ENCODE results near the gene CCDC190.
A peak's percentile ranks its signal among the peaks of the same experiment; 100 is the strongest.

Gene CCDC190

DNA sequence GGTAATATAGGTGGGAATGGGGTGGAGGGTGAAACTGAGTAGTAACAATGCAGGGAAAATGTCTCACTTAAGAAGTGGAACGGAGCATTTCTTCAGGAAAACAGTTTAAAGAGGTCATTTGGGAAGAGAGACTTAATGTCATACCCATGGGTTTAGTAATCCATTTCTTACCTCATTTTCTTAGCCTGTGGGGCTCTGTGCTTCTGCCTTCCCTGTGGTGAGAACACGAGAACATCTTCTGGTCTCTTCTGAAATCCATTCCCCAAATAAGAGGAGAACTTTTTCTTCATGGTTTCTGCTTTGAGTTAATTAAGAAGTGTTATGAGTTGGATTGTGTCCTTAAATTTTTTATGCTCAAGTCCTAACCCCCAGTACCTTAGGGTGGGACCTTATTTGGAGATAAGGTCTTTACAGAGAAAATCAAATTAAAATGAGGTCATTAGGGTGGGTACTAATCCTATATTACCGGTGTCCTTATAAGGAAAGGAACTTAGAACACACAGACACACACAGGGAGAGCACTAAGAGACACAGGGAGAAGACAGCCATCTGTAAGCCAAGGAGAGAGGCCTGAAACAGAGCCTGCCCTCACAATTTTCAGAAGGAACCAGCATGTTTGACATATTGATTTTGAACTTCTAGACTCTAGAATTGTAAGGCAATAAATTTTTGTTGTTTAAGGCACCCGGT lies 5.4 kb downstream of the CCDC190 start:
- Histone ChIP-seq H3K27me3 (ENCODE audit: control insufficient read depth, insufficient read depth, low read length) (no peaks in the 10 kb centered on the region), H3K36me3 (ENCODE audit: control insufficient read depth, insufficient read depth, low read length) (no peaks in the 10 kb centered on the region), H3K9me3 (ENCODE audit: control insufficient read depth, insufficient read depth, low read length) (no peaks in the 10 kb centered on the region), H3K27ac (ENCODE audit: low read length) (no peak overlapping the region), H3K4me3 (ENCODE audit: low read length) (no peak overlapping the region), H3K4me1 (ENCODE audit: control insufficient read depth, insufficient read depth, low read length) (no peaks in the 10 kb centered on the region)
- no peak for DNase-seq (ENCODE audit: low read depth, low spot score)
- WGBS (ENCODE audit: insufficient coverage, insufficient read length): no CpG with 5 or more reads among the region's 4 CpGs

DNA sequence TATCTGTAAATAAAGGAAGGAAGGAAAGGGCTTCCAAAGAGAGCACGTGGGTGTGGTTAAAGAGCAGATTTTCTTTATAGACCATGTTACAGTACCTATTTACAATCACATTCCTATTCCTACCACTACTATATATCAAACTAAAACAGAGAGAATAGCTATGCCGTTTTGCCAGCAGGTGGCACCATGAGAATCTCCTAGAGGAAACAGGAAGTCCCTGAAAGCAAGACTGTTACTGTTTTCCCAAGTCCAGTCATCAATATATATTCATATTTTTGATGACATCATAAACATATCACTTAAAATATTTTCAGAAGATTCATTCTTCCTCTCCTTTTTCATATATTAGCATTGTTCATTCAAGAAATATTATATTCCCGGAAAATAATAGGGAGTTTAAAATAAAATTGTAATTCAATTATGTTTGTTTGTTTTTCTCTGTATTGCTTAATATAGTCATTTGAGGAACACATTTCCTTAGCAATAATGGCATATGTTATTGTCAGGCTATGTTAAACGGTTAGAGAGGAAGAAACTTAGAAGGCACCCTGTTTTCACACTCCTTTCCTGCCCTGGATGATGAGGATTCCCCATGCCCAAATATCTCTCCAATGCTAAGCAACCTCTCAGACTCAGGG lies 6.6 kb downstream of the CCDC190 start:
- WGBS (ENCODE audit: insufficient coverage, insufficient read length): no CpG with 5 or more reads among the region's 4 CpGs
- Histone ChIP-seq H3K4me1 (ENCODE audit: control insufficient read depth, insufficient read depth, low read length) (no peaks in the 10 kb centered on the region), H3K4me3 (ENCODE audit: low read length) (no peak overlapping the region), H3K27me3 (ENCODE audit: control insufficient read depth, insufficient read depth, low read length) (no peaks in the 10 kb centered on the region), H3K27ac (ENCODE audit: low read length) (no peak overlapping the region), H3K9me3 (ENCODE audit: control insufficient read depth, insufficient read depth, low read length) (no peaks in the 10 kb centered on the region), H3K36me3 (ENCODE audit: control insufficient read depth, insufficient read depth, low read length) (no peaks in the 10 kb centered on the region)
- DNase-seq (ENCODE audit: low read depth, low spot score): peak; percentile 31

DNA sequence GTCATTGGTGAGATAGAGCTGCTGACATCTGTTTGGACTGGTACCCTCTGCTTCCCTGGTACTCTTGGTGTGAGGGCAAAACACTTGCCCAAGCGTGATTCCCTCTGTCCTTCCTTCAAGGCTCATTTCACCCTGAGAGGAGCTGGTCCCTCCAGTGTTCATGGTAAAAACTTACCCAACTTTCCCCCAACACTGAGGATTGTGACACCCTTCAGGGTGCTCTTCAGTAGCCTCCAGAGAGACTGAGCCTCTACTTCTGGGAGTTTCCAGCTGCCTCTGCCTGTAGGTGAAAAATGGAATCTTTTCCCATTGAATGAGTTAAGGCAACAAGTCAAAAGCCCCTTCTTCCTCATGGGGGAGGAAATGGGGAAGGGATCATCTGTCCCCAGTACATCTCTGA lies 9.6 kb downstream of the CCDC190 start:
- no peaks in the 10 kb centered on the region for H3K36me3 ChIP-seq (ENCODE audit: control insufficient read depth, insufficient read depth, low read length)
- no CpG with 5 or more reads among the region's 1 CpG for WGBS (ENCODE audit: insufficient coverage, insufficient read length)

DNA sequence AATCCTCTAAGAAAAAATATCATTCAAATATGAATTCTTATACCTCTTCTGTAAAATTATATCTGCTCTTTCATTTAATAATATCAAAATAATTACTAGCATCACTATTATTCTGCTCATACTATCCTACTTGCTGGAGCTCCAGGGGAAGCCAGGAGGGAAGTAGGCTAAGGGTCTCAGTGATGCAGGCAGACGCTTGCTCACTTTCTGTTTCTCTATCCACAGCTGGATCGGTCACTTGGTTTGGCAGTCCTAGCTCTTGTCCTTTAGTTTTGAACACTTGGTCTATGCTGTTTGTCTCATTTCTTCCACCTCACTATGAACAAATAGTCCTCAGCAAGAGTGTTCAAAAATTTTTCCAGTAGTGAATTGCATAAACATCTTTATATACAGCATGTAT lies 11.3 kb downstream of the CCDC190 start:
- Histone ChIP-seq H3K27me3 (ENCODE audit: control insufficient read depth, insufficient read depth, low read length) (no peaks in the 10 kb centered on the region), H3K9me3 (ENCODE audit: control insufficient read depth, insufficient read depth, low read length) (no peaks in the 10 kb centered on the region)

More for the DNA sequence above, 9.6 kb downstream of the CCDC190 start:
- H3K27ac ChIP-seq (ENCODE audit: low read length): no peak overlapping the region
- no peaks in the 10 kb centered on the region for H3K9me3 ChIP-seq (ENCODE audit: control insufficient read depth, insufficient read depth, low read length)
- no peaks in the 10 kb centered on the region for H3K27me3 ChIP-seq (ENCODE audit: control insufficient read depth, insufficient read depth, low read length)
- H3K4me3 ChIP-seq (ENCODE audit: low read length): no peak overlapping the region
- H3K4me1 ChIP-seq (ENCODE audit: control insufficient read depth, insufficient read depth, low read length): no peaks in the 10 kb centered on the region
- DNase-seq (ENCODE audit: low read depth, low spot score): no peak

DNA sequence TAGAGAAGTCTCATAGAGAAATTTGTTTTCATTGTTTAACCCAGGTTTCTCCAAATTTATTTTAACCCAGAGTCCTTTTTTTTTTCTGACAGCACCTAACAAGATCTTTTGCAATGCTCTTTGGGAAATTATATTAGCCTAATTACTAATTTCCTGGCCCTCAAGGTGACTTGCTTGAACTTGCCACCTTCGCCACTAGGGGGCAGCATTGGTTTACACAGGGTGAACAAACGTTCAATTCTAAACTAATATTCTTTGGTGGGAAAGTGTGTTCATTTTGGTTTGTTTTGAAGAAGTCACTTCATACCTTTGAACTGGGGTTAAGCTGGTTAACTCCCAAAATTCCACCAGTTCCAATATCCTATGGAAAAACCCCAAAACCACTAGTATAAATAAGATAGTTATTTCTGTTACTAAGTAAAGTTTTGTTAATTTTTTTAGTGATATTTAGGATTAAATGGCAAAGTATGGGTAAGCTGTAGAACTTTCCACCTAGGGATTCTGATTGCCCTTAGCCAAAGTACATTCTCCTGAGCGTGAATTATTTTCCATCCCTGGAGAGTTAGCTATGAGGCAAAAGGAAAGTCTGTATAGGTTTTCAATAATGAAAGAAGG lies 13.0 kb downstream of the CCDC190 start:
- H3K9me3 ChIP-seq (ENCODE audit: control insufficient read depth, insufficient read depth, low read length): no peaks in the 10 kb centered on the region

More for the DNA sequence above, 11.3 kb downstream of the CCDC190 start:
- Histone ChIP-seq H3K36me3 (ENCODE audit: control insufficient read depth, insufficient read depth, low read length) (no peaks in the 10 kb centered on the region), H3K4me3 (ENCODE audit: low read length) (no peak overlapping the region), H3K4me1 (ENCODE audit: control insufficient read depth, insufficient read depth, low read length) (no peaks in the 10 kb centered on the region), H3K27ac (ENCODE audit: low read length) (no peak overlapping the region)
- WGBS (ENCODE audit: insufficient coverage, insufficient read length): no CpG with 5 or more reads among the region's 2 CpGs
- DNase-seq (ENCODE audit: low read depth, low spot score): no peak

DNA sequence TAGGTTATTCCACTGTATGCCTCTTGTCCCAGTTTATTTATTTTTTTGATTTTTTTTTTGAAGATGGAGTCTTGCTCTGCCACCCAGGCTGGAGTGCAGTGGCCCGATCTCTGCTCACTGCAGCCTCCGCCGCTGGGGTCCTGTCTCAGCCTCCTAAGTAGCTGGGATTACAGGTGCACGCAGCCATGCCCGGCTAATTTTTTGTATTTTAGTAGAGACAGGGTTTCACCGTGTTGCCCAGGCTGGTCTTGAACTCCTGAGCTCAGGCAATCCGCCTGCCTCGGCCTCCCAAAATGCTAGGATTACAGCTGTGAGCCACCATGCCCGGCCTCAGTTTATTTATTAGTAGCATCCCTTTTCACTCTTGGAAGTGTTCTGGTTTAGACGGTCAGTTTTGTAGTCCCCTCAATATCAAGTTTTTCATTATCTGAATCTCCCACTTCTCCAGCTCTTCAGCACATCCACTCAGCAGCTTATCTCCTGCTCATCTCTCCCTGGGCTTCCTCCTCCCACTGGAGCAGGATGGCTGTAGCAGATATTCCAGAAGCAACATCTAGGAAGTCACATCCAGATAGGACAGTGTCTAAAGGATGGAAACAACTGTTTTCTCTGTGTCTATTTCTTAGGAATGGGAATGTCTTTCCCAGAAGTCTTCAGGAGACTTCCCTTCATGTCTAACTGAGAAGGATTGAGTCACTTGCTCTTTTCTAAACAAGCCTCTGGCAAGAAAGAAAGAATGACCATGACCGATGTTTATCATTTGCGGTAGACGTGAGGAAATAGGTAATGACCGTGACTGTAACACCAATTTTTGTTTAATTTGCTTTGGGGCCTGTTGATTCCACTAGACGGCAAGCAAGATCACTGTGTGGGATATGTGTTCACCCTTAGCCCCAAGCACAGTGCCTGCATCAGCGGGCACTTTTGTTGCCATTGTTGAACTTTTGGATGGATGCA lies 14.4 kb downstream of the CCDC190 start:
- H3K9me3 ChIP-seq (ENCODE audit: control insufficient read depth, insufficient read depth, low read length): no peaks in the 10 kb centered on the region
- no peaks in the 10 kb centered on the region for H3K27me3 ChIP-seq (ENCODE audit: control insufficient read depth, insufficient read depth, low read length)
- H3K4me1 ChIP-seq (ENCODE audit: control insufficient read depth, insufficient read depth, low read length): no peaks in the 10 kb centered on the region
- no peak for DNase-seq (ENCODE audit: low read depth, low spot score)
- H3K27ac ChIP-seq (ENCODE audit: low read length): no peak overlapping the region
- no peak overlapping the region for H3K4me3 ChIP-seq (ENCODE audit: low read length)
- H3K36me3 ChIP-seq (ENCODE audit: control insufficient read depth, insufficient read depth, low read length): no peaks in the 10 kb centered on the region
- no CpG with 5 or more reads among the region's 16 CpGs for WGBS (ENCODE audit: insufficient coverage, insufficient read length)

More for the DNA sequence above, 13.0 kb downstream of the CCDC190 start:
- peak; percentile 29 for DNase-seq (ENCODE audit: low read depth, low spot score)
- Histone ChIP-seq H3K4me1 (ENCODE audit: control insufficient read depth, insufficient read depth, low read length) (no peaks in the 10 kb centered on the region), H3K27ac (ENCODE audit: low read length) (no peak overlapping the region), H3K27me3 (ENCODE audit: control insufficient read depth, insufficient read depth, low read length) (no peaks in the 10 kb centered on the region), H3K4me3 (ENCODE audit: low read length) (no peak overlapping the region), H3K36me3 (ENCODE audit: control insufficient read depth, insufficient read depth, low read length) (no peaks in the 10 kb centered on the region)
- no CpG with 5 or more reads among the region's 3 CpGs for WGBS (ENCODE audit: insufficient coverage, insufficient read length)

DNA sequence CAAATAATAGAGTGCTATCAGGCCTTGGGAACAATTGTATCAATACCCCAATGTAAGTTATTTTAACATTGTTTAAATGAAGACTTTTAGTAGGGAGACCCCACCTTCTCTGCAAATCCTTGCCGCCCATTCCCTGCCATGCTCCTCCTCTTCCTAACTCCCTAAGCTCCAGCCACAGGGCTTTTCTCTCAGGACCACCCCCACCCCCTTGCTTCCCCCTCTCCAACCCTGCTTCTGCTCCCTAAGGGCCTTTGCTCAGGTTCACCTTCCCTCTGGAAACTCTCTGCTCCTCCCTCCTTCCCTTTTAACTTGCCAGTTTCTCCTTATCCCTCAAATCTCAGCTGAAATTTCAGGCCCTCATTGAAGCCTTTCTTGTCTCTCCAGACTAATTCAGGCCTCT lies 16.8 kb downstream of the CCDC190 start:
- no peaks in the 10 kb centered on the region for H3K9me3 ChIP-seq (ENCODE audit: control insufficient read depth, insufficient read depth, low read length)
- no CpG with 5 or more reads among the region's 1 CpG for WGBS (ENCODE audit: insufficient coverage, insufficient read length)
- H3K4me1 ChIP-seq (ENCODE audit: control insufficient read depth, insufficient read depth, low read length): no peaks in the 10 kb centered on the region
- H3K36me3 ChIP-seq (ENCODE audit: control insufficient read depth, insufficient read depth, low read length): no peaks in the 10 kb centered on the region
- no peak for DNase-seq (ENCODE audit: low read depth, low spot score)
- H3K27me3 ChIP-seq (ENCODE audit: control insufficient read depth, insufficient read depth, low read length): no peaks in the 10 kb centered on the region
- H3K4me3 ChIP-seq (ENCODE audit: low read length): no peak overlapping the region
- H3K27ac ChIP-seq (ENCODE audit: low read length): no peak overlapping the region

DNA sequence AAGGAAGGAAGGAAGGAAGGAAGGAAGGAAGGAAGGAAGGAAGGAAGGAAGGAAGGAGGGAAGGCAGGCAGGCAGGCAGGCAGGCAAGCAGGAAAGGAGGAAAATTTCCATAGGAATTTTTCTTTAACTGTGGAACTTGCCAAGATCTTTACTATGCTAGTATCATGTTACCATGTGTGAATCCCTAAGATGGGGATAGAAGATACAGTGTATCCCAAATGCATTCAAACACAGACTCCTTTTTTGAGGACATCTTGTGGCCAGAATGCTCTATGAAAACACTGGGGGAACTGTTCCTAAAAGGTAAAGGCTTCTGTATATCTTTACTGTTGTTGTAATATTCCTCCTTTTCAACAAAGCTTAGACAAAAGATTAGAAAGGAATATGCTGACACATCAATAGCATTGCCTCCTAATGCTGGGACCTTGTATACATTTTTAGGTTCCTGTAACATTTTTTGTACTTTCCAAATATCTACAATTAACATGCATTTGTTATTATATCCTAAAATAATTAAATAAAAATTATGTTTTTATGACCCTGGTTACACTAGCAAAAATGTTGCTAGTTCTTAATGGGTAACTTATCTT lies 20.6 kb downstream of the CCDC190 start:
- no peaks in the 10 kb centered on the region for H3K36me3 ChIP-seq (ENCODE audit: control insufficient read depth, insufficient read depth, low read length)
- no peak overlapping the region for H3K27ac ChIP-seq (ENCODE audit: low read length)
- no peaks in the 10 kb centered on the region for H3K9me3 ChIP-seq (ENCODE audit: control insufficient read depth, insufficient read depth, low read length)
- DNase-seq (ENCODE audit: low read depth, low spot score): no peak
- H3K4me3 ChIP-seq (ENCODE audit: low read length): no peak overlapping the region
- no peaks in the 10 kb centered on the region for H3K27me3 ChIP-seq (ENCODE audit: control insufficient read depth, insufficient read depth, low read length)
- H3K4me1 ChIP-seq (ENCODE audit: control insufficient read depth, insufficient read depth, low read length): no peaks in the 10 kb centered on the region

DNA sequence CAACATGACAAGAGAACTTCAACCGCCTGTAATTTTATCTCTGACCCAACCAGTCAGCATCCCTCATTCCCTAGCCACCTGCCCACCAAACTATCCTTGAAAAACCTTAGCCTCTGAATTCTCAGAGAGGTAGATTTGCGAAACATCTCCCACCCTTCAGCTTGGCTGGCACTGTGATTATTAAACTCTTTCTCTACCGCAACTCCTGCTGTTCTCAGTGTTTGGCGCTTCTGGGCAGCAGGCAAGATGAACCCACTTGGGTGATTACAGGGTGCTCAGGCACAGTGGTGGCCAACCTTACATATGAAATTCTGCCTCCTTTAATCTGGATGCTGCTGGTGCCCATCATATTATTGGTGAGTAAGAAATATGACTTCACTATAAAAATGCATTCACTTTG lies 22.1 kb downstream of the CCDC190 start:
- H3K36me3 ChIP-seq (ENCODE audit: control insufficient read depth, insufficient read depth, low read length): no peaks in the 10 kb centered on the region
- no peak for DNase-seq (ENCODE audit: low read depth, low spot score)
- no CpG with 5 or more reads among the region's 4 CpGs for WGBS (ENCODE audit: insufficient coverage, insufficient read length)
- H3K27me3 ChIP-seq (ENCODE audit: control insufficient read depth, insufficient read depth, low read length): no peaks in the 10 kb centered on the region
- no peak overlapping the region for H3K4me3 ChIP-seq (ENCODE audit: low read length)
- H3K27ac ChIP-seq (ENCODE audit: low read length): no peak overlapping the region
- H3K9me3 ChIP-seq (ENCODE audit: control insufficient read depth, insufficient read depth, low read length): no peaks in the 10 kb centered on the region
- H3K4me1 ChIP-seq (ENCODE audit: control insufficient read depth, insufficient read depth, low read length): no peaks in the 10 kb centered on the region

All from iPS DF 6.9 (cell line).